Endothelial cell of umbilical vein (primary cell): ENCODE results near the gene MYOD1. TPM values are rescaled to one million over a fixed set of nuclear protein-coding genes. Genes with fewer than 3 reads are reported as not detected.

ENCODE experiments used
- BruUV-seq: library from RNA; stranded (reverse); fragments of 400-500 nt; replicated peaks from 2 replicates; lab custom pipeline; 2021; lab: Mats Ljungman, UMichigan
- CTCF ChIA-PET: fragments of 300-600, 350-600 bp; sonication (Branson Sonifier 250); formaldehyde crosslinking; loops from one replicate; lab custom pipeline; 2021; ENCODE audit warnings: antibody characterized with exemption, inconsistent platforms; lab: Charles Lee
- POLR2A ChIA-PET: fragments of 300-600, 350-600 bp; sonication (Branson Sonifier 250); formaldehyde crosslinking; loops from one replicate; lab custom pipeline; 2021; ENCODE audit warnings: antibody characterized with exemption, inconsistent platforms; lab: Charles Lee
- DNase-seq: peaks from one replicate; pipeline ENCODE4 v3.0.0-alpha.2; 2011; ENCODE audit warnings: low read depth, low spot score
- FAIRE-seq: peaks from 2 replicates; lab custom pipeline; 2011; peaks lifted over from hg19 to GRCh38; lab: Jason Lieb, UNC
- H2AFZ ChIP-seq: 2 replicates; pipeline ENCODE4 v1.6.0; 2012; ENCODE audit warnings: low read depth, low read length, control low read depth, inconsistent platforms
- H3K27ac ChIP-seq: 2 replicates; pipeline ENCODE4 v1.5.1; 2011; ENCODE audit warnings: low read depth, mild to moderate bottlenecking, control low read depth, low read length, moderate library complexity; ENCODE audit not compliant: insufficient read depth
- H3K27me3 ChIP-seq, 2 experiments: 2 replicates each; pipeline versions ENCODE4 v1.6.0 to v1.6.1; 2011; ENCODE audit warnings: low read length in 2 of 2, mixed read lengths in 1 of 2; ENCODE audit not compliant: control insufficient read depth in 2 of 2, insufficient read depth in 2 of 2
- H3K36me3 ChIP-seq, 2 experiments: 2 replicates in 1 of 2; 3 replicates in 1 of 2; pipeline ENCODE4 v1.5.1; 2011; ENCODE audit warnings: low read length in 2 of 2, mild to moderate bottlenecking in 1 of 2, moderate library complexity in 1 of 2; ENCODE audit not compliant: control insufficient read depth in 2 of 2, insufficient read depth in 2 of 2; ENCODE audit errors: extremely low read depth in 1 of 2
- H3K4me1 ChIP-seq: 3 replicates; pipeline ENCODE4 v1.5.1; 2011; ENCODE audit warnings: mild to moderate bottlenecking, low read length; ENCODE audit not compliant: control insufficient read depth, insufficient read depth; ENCODE audit errors: extremely low read depth
- H3K4me2 ChIP-seq: 2 replicates; pipeline ENCODE4 v1.6.1; 2011; ENCODE audit warnings: low read length, control low read depth, mixed read lengths; ENCODE audit not compliant: insufficient read depth
- H3K4me3 ChIP-seq, 3 experiments: fragments of 200-600 bp in 1 of 3; sonication (generic), shearing (Covaris generic) in 1 of 3; replicated peaks in 1 of 3; 2 replicates each; pipeline ENCODE4 v1.5.1; 2011 to 2016; ENCODE audit warnings: control low read depth in 3 of 3, low read length in 3 of 3, mild to moderate bottlenecking in 2 of 3, inconsistent platforms in 1 of 3, low read depth in 1 of 3, moderate library complexity in 1 of 3; ENCODE audit not compliant: insufficient read depth in 1 of 3
- H3K79me2 ChIP-seq: 2 replicates; pipeline ENCODE4 v1.6.0; 2012; ENCODE audit warnings: low read length, inconsistent platforms; ENCODE audit not compliant: control insufficient read depth, insufficient read depth
- H3K9ac ChIP-seq: replicated peaks from 2 replicates; pipeline ENCODE3; 2011; ENCODE audit warnings: low read length, control low read depth; ENCODE audit not compliant: insufficient read depth; ENCODE audit errors: extremely low read depth
- H3K9me1 ChIP-seq: replicated peaks from 3 replicates; pipeline ENCODE4 v1.6.0; 2011; ENCODE audit warnings: mild to moderate bottlenecking, low read length; ENCODE audit not compliant: control insufficient read depth, insufficient read depth; ENCODE audit errors: extremely low read depth
- H3K9me3 ChIP-seq: replicated peaks from 2 replicates; pipeline ENCODE4 v1.5.1; 2012; ENCODE audit warnings: low read length, inconsistent platforms; ENCODE audit not compliant: control insufficient read depth, insufficient read depth
- H4K20me1 ChIP-seq: replicated peaks from 2 replicates; pipeline ENCODE3; 2011; ENCODE audit warnings: mild to moderate bottlenecking, low read length; ENCODE audit not compliant: control insufficient read depth, insufficient read depth; ENCODE audit errors: extremely low read depth
- CTCF ChIP-seq, 2 donors: IDR thresholded peaks; 1 replicate in 1 of 2; 2 replicates in 1 of 2; pipeline ENCODE4 v1.5.1; 2011; ENCODE audit warnings: low read length in 2 of 2, mild to moderate bottlenecking in 2 of 2, moderate library complexity in 2 of 2, control low read depth in 1 of 2, inconsistent platforms in 1 of 2, low read depth in 1 of 2; ENCODE audit not compliant: insufficient read depth in 1 of 2; ENCODE audit errors: extremely low read depth in 1 of 2
- EZH2 ChIP-seq: IDR thresholded peaks from 2 replicates; pipeline ENCODE4 v1.6.1; 2012; ENCODE audit warnings: borderline replicate concordance, low read depth, mild to moderate bottlenecking, moderate library complexity, low read length, inconsistent platforms; ENCODE audit not compliant: severe bottlenecking
- FOS ChIP-seq: IDR thresholded peaks from 2 replicates; pipeline ENCODE4 v1.6.1; 2011; ENCODE audit warnings: mild to moderate bottlenecking, low read length, moderate library complexity, borderline replicate concordance; ENCODE audit not compliant: insufficient read depth
- GATA2 ChIP-seq: IDR thresholded peaks from 2 replicates; pipeline ENCODE4 v1.7.0; 2011; ENCODE audit warnings: low read depth, mild to moderate bottlenecking, moderate library complexity, mixed read lengths, low read length; ENCODE audit not compliant: insufficient read length, insufficient read depth
- JUN ChIP-seq: IDR thresholded peaks from 2 replicates; pipeline ENCODE4 v1.6.1; 2011; ENCODE audit warnings: borderline replicate concordance, low read depth; ENCODE audit not compliant: insufficient read length, insufficient read depth
- MAX ChIP-seq: IDR thresholded peaks from 2 replicates; pipeline ENCODE4 v1.6.1; 2011; ENCODE audit not compliant: insufficient read depth, insufficient read length
- MYC ChIP-seq: IDR thresholded peaks from one replicate; pipeline ENCODE4 v1.6.1; 2011; ENCODE audit warnings: mild to moderate bottlenecking, low read depth, low read length
- POLR2A ChIP-seq: IDR thresholded peaks from 2 replicates; pipeline ENCODE4 v1.6.1; 2012; ENCODE audit warnings: low read depth, mild to moderate bottlenecking, control low read depth, low read length
- POLR2AphosphoS5 ChIP-seq: IDR thresholded peaks from 2 replicates; pipeline ENCODE4 v1.6.1; 2012; ENCODE audit warnings: low read depth, mild to moderate bottlenecking, control low read depth, low read length, moderate library complexity; ENCODE audit not compliant: insufficient read depth
- dilution Hi-C: fragments of 300-500 bp; cut with MboI; formaldehyde crosslinking; loops from one replicate; pipeline ENCODE4 v1.15.0; 2019; ENCODE audit warnings: low sequenced_read_pairs; ENCODE audit not compliant: extremely low pct_ligation_motif_present
- intact Hi-C: fragments of 100-400 bp; cut with micrococcal nuclease; formaldehyde crosslinking; loops from one replicate; pipeline ENCODE4 v1.10.0; 2022
- polyA plus RNA-seq, 4 experiments: library from polyadenylated mRNA; depleted of rRNA in 3 of 4; stranded (reverse) in 3 of 4; unstranded in 1 of 4; fragments of >200 nt; gene quantifications; 2 replicates each; pipeline versions ENCODE4 v1.2.1 to v1.2.3, GENCODE V29; 2011 to 2012; ENCODE audit warnings: missing spikeins in 1 of 4
- total RNA-seq: library from RNA; stranded (reverse); gene quantifications from 2 replicates; pipeline ENCODE4 v1.2.3, GENCODE V29; 2021

Gene MYOD1
- total and polyA plus RNA-seq, 2 donors (not counting 3 experiments of a cell fraction or from before 2014, with no cell fraction given), result not detected

GRCh38 chr11:17763703-17764102 lies 44.3 kb downstream of the MYOD1 start:
- Histone ChIP-seq H3K9me3 (no peaks in the 10 kb centered on the region), H3K79me2 (no peaks in the 10 kb centered on the region), H2AFZ (no peak overlapping the region), H3K27ac (no peak overlapping the region), H3K9me1 (no peaks in the 10 kb centered on the region), H3K27me3 (no peaks in the 10 kb centered on the region), H3K36me3 (no peaks in the 10 kb centered on the region), H3K9ac (no peak overlapping the region), H3K4me3 (no peak overlapping the region), H4K20me1 (no peaks in the 10 kb centered on the region), H3K4me1 (no peaks in the 10 kb centered on the region), H3K4me2 (no peak overlapping the region)
- dilution Hi-C loops, result no loop called here
- ChIA-PET CTCF (no interaction called here), POLR2A (no interaction called here)
- no TSS peak for BruUV-seq
- DNase-seq, result no peak
- no peak for TF ChIP-seq FOS
- TF ChIP-seq EZH2, result no peak
- no peak for TF ChIP-seq POLR2AphosphoS5
- no peak for TF ChIP-seq MAX
- no peak for TF ChIP-seq CTCF (IDR thresholded peaks at IDR 0.05; ENCODE audit: extremely low read depth in 1 of 2, insufficient read depth in 1 of 2, low read depth in 1 of 2, low read length in 2 of 2)
- no peak for TF ChIP-seq GATA2
- no peak for TF ChIP-seq JUN
- no peak for TF ChIP-seq POLR2A
- no peak for TF ChIP-seq MYC
- intact Hi-C loops, result no loop called here
- FAIRE-seq, result no peak
